Measurements from ENCODE around the gene EFCAB3. TPM values are rescaled to one million over a fixed set of nuclear protein-coding genes. Genes with fewer than 3 reads are reported as not detected.

The EFCAB3 gene
- total RNA-seq (2022): not detected in 2 replicates
- not detected for Bru-seq, nascent RNA
- BruChase-seq, experiment 1, labeled RNA remaining after a 6-hour chase: percentile 2 among the genes with signal in this experiment
- BruChase-seq, experiment 2, labeled RNA remaining after a 2-hour chase: not detected
- long read RNA-seq: 0 reads

GRCh38 chr17:62380253-62380652 is at the start of gene EFCAB3:
EFCAB3 (plus strand) TSS chr17:62380553; CDS start chr17:62382980, 2,427 bp downstream.
- intact Hi-C loops (cut with micrococcal nuclease): no loop called here
- H3K27me3 Mint-ChIP-seq (ENCODE audit: insufficient read depth, unreplicated experiment): peaks cover 59% of the 10 kb centered on the region
- H3K4me3 Mint-ChIP-seq (ENCODE audit: unreplicated experiment): no peak within 1 kb of the TSS
- H3K36me3 Mint-ChIP-seq (ENCODE audit: insufficient read depth, unreplicated experiment): no peaks in the 10 kb centered on the region
- TF ChIP-seq, protein P1, sequence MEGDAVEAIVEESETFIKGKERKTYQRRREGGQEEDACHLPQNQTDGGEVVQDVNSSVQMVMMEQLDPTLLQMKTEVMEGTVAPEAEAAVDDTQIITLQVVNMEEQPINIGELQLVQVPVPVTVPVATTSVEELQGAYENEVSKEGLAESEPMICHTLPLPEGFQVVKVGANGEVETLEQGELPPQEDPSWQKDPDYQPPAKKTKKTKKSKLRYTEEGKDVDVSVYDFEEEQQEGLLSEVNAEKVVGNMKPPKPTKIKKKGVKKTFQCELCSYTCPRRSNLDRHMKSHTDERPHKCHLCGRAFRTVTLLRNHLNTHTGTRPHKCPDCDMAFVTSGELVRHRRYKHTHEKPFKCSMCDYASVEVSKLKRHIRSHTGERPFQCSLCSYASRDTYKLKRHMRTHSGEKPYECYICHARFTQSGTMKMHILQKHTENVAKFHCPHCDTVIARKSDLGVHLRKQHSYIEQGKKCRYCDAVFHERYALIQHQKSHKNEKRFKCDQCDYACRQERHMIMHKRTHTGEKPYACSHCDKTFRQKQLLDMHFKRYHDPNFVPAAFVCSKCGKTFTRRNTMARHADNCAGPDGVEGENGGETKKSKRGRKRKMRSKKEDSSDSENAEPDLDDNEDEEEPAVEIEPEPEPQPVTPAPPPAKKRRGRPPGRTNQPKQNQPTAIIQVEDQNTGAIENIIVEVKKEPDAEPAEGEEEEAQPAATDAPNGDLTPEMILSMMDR (IDR thresholded peaks at IDR 0.05; ENCODE audit: unreplicated experiment): no peak
- BruUV-seq (replicated peaks): no TSS peak
- ChIA-PET POLR2A (no interaction called here), CTCF (interaction anchor here (0.7 kb wide), 2 partner anchors 356 to 721 kb away, joined by 3 read pairs; no protein-coding TSS in a partner anchor)
- DNase-seq (ENCODE audit: unreplicated experiment): no peak
- H3K27ac Mint-ChIP-seq (ENCODE audit: low read depth, unreplicated experiment): no peak within 1 kb of the TSS
- no peaks in the 10 kb centered on the region for H3K9me3 Mint-ChIP-seq (ENCODE audit: unreplicated experiment)
- no peaks in the 10 kb centered on the region for H3K4me1 Mint-ChIP-seq (ENCODE audit: insufficient read depth, unreplicated experiment)

- Mint-ChIP-seq H3K4me1 (ENCODE audit: insufficient read depth, unreplicated experiment) (no peaks in the 10 kb centered on the region), H3K9me3 (ENCODE audit: unreplicated experiment) (peaks cover 8% of the 10 kb centered on the region), H3K27me3 (ENCODE audit: insufficient read depth, unreplicated experiment) (peaks cover 55% of the 10 kb centered on the region), H3K27ac (ENCODE audit: low read depth, unreplicated experiment) (no peak overlapping the region), H3K36me3 (ENCODE audit: insufficient read depth, unreplicated experiment) (no peaks in the 10 kb centered on the region), H3K4me3 (ENCODE audit: unreplicated experiment) (no peak overlapping the region)
- BruUV-seq (replicated peaks): no TSS peak
- intact Hi-C loops (cut with micrococcal nuclease): no loop called here
- ChIA-PET POLR2A (interaction anchor here (1.0 kb wide), 1 partner anchor 9 kb away, joined by 3 read pairs; no protein-coding TSS in a partner anchor), CTCF (interaction anchor here (0.6 kb wide), 1 partner anchor 21 kb away, joined by 3 read pairs; no protein-coding TSS in a partner anchor)
- DNase-seq (ENCODE audit: unreplicated experiment): no peak
- TF ChIP-seq, protein P1 (IDR thresholded peaks at IDR 0.05; ENCODE audit: unreplicated experiment): no peak
Observed at GRCh38 chr17:62336527-62336926, 43.8 kb upstream of the EFCAB3 start.

DNA sequence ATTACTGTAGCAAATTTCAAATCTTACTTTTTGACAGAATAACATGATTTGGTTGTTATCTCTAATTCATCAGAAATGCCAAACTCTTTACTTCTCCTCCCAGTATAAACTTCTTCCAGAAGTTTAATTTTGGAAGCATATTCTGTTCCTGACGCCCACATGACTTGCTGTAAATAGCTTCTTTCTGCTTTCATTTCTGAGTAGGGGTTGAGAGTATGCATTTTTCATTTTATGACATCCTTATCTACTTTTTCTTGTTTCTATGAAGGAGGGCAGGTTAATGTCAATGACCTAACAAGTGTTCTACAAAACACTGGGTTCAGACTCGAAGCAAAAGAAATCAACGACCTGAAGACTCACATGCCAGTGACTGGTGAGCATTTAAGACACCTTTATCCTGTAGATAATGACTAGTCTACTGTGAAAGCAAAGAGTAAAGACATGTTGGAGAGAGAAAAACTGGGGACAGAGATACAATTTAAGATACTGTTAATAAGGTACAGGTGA is 36.5 kb upstream of the EFCAB3 start:
- intact Hi-C loops (cut with micrococcal nuclease): no loop called here
- H3K27ac Mint-ChIP-seq (ENCODE audit: low read depth, unreplicated experiment): no peak overlapping the region
- H3K4me1 Mint-ChIP-seq (ENCODE audit: insufficient read depth, unreplicated experiment): no peaks in the 10 kb centered on the region

GRCh38 chr17:62351176-62351575 is 29.2 kb upstream of the EFCAB3 start:
- BruUV-seq (replicated peaks): no TSS peak
- no peak for DNase-seq (ENCODE audit: unreplicated experiment)
- Mint-ChIP-seq H3K36me3 (ENCODE audit: insufficient read depth, unreplicated experiment) (no peaks in the 10 kb centered on the region), H3K4me1 (ENCODE audit: insufficient read depth, unreplicated experiment) (no peaks in the 10 kb centered on the region), H3K4me3 (ENCODE audit: unreplicated experiment) (no peak overlapping the region), H3K9me3 (ENCODE audit: unreplicated experiment) (no peaks in the 10 kb centered on the region), H3K27ac (ENCODE audit: low read depth, unreplicated experiment) (no peak overlapping the region), H3K27me3 (ENCODE audit: insufficient read depth, unreplicated experiment) (peaks cover 55% of the 10 kb centered on the region)
- intact Hi-C loops (cut with micrococcal nuclease): no loop called here
- CTCF ChIA-PET: interaction anchor here (0.6 to 0.7 kb wide), 2 partner anchors 263 to 321 kb away, joined by 3 read pairs; no protein-coding TSS in a partner anchor
- POLR2A ChIA-PET: no interaction called here
- TF ChIP-seq, protein P1 (IDR thresholded peaks at IDR 0.05; ENCODE audit: unreplicated experiment): no peak

More for the DNA sequence above, 36.5 kb upstream of the EFCAB3 start:
- no peak for DNase-seq (ENCODE audit: unreplicated experiment)
- no peaks in the 10 kb centered on the region for H3K36me3 Mint-ChIP-seq (ENCODE audit: insufficient read depth, unreplicated experiment)
- TF ChIP-seq, protein P1 (IDR thresholded peaks at IDR 0.05; ENCODE audit: unreplicated experiment): no peak
- no peak overlapping the region for H3K4me3 Mint-ChIP-seq (ENCODE audit: unreplicated experiment)
- POLR2A ChIA-PET: no interaction called here
- BruUV-seq (replicated peaks): no TSS peak
- peaks cover 66% of the 10 kb centered on the region for H3K27me3 Mint-ChIP-seq (ENCODE audit: insufficient read depth, unreplicated experiment)
- H3K9me3 Mint-ChIP-seq (ENCODE audit: unreplicated experiment): no peaks in the 10 kb centered on the region
- CTCF ChIA-PET: no interaction called here

Measured in MCF 10A (cell line).